Measurements from ENCODE around the gene INSYN2A. TPM values are rescaled to one million over a fixed set of nuclear protein-coding genes. Genes with fewer than 3 reads are reported as not detected.

Gene INSYN2A, protein sequence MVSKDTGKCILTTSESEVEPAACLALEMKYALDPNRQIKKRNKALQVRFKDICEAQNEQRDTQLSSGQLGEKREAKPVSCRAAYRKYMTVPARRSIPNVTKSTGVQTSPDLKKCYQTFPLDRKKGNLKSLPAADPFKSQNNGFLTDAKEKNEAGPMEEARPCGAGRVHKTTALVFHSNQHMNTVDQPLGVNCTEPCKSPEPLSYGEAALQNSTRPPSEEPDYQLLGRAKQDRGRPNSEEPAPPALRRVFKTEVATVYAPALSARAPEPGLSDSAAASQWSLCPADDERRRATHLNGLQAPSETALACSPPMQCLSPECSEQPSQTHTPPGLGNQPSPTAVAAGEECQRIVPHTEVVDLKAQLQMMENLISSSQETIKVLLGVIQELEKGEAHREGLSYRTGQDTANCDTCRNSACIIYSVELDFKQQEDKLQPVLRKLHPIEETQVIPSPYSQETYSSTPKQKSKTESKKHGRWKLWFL
- total RNA-seq: 0.45 and 0.50 TPM in 2 replicates

GRCh38 chr10:127196282-127197153 is at the start of gene INSYN2A:
TSS of gene INSYN2A (minus strand) at chr10:127196591. CDS start at chr10:127176395, 20,196 bp downstream.

